ENCODE measurements around the gene GABRG3. TPM values are rescaled to one million over a fixed set of nuclear protein-coding genes. Genes with fewer than 3 reads are reported as not detected.

Gene GABRG3
- total and polyA plus RNA-seq, 9 of the 15 experiments (the other 6 are each of a cell fraction or from before 2014, with no cell fraction given): 4.0 to 15.1 (median 11.2) TPM

Small RNAs within 50 kb of the gene (small RNA-seq; reads per million reads assigned to genes)
- gene RNA5SP391 (not detected), gene SERPINE4P (not detected)

Other genes starting within 250 kb of the GABRG3 start
- 0.09 and 0.57 TPM in 2 replicates for gene GABRB3, start 198.1 kb upstream of the GABRG3 start, total RNA-seq (2014; rRNA removed)
- 0.35 and 0.65 TPM in 2 replicates for gene GABRB3, start 198.1 kb upstream of the GABRG3 start, total RNA-seq (2014; rRNA removed; fragmentation: Illumina TruSeq; extraction: Trizol)
- 0.51 and 0.79 TPM in 2 replicates for gene GABRB3, start 198.1 kb upstream of the GABRG3 start, total RNA-seq (2015; rRNA removed; fragmentation: Illumina TruSeq; extraction: Trizol)
- gene GABRB3, start 198.1 kb upstream of the GABRG3 start, total RNA-seq (2021): 0.33 and 0.63 TPM in 2 replicates
- 0.01 and 0.24 TPM in 2 replicates for gene GABRB3, start 198.1 kb upstream of the GABRG3 start, polyA plus RNA-seq (2011; rRNA removed)
- gene GABRB3, start 198.1 kb upstream of the GABRG3 start, polyA plus RNA-seq (2014; fragmentation: Illumina TruSeq; extraction: Trizol): 0.36 and 0.79 TPM in 2 replicates
- gene GABRB3, start 198.1 kb upstream of the GABRG3 start, polyA plus RNA-seq (2014; fragmentation: Nextera tagmentation; extraction: Ambion mirVana): 1 to 10 TPM in 1 of 2 experiments, under 1 TPM in 1; 0.49 to 1.4 TPM
- 0.23 and 0.27 TPM in 2 replicates for gene GABRB3, start 198.1 kb upstream of the GABRG3 start, polyA plus RNA-seq (2014; rRNA removed)
- gene GABRA5, start 104.1 kb upstream of the GABRG3 start, total RNA-seq (2014; rRNA removed): not detected in 2 replicates
- not detected in 2 replicates for gene GABRA5, start 104.1 kb upstream of the GABRG3 start, total RNA-seq (2014; rRNA removed; fragmentation: Illumina TruSeq; extraction: Trizol)
- not detected in 2 replicates for gene GABRA5, start 104.1 kb upstream of the GABRG3 start, total RNA-seq (2015; rRNA removed; fragmentation: Illumina TruSeq; extraction: Trizol)
- gene GABRA5, start 104.1 kb upstream of the GABRG3 start, total RNA-seq (2021): not detected in 2 replicates
- not detected in 2 replicates for gene GABRA5, start 104.1 kb upstream of the GABRG3 start, polyA plus RNA-seq (2011; rRNA removed)
- gene GABRA5, start 104.1 kb upstream of the GABRG3 start, polyA plus RNA-seq (2014; fragmentation: Illumina TruSeq; extraction: Trizol): not detected in 2 replicates
- gene GABRA5, start 104.1 kb upstream of the GABRG3 start, polyA plus RNA-seq (2014; fragmentation: Nextera tagmentation; extraction: Ambion mirVana): not detected
- gene GABRA5, start 104.1 kb upstream of the GABRG3 start, polyA plus RNA-seq (2014; rRNA removed): not detected in 2 replicates

All from K562 (cell line).